ENCODE data around the gene SYT9. TPM values are rescaled to one million over a fixed set of nuclear protein-coding genes. Genes with fewer than 3 reads are reported as not detected.

Gene SYT9
- total and polyA plus RNA-seq, 2 of the 8 experiments (the other 6 are each of a cell fraction or from before 2014, with no cell fraction given): 1.5 to 2.9 TPM

- no peak for TF ChIP-seq CHD7 (IDR thresholded peaks at IDR 0.05; ENCODE audit: insufficient replicate concordance, low read length)
- TF ChIP-seq RXRA (IDR thresholded peaks at IDR 0.05; ENCODE audit: insufficient read depth, low read depth, low read length): no peak
These were observed 5.2 kb downstream of the SYT9 start (continued) for GRCh38 chr11:7256943-7257342.

Data from H1 (cell line).